SJSA1 (cell line): ENCODE results near the gene ITPRID2. TPM values are rescaled to one million over a fixed set of nuclear protein-coding genes. Genes with fewer than 3 reads are reported as not detected.
A peak's percentile ranks its signal among the peaks of the same experiment; 100 is the strongest.

Experiments
- DNase-seq, 2 experiments: peaks; one replicate each; pipeline ENCODE4 v3.0.0-alpha.2; 2015 to 2020; ENCODE audit warnings: low spot score in 2 of 2, low read depth in 1 of 2
- H3K27ac ChIP-seq: fragments of 250-450 bp; sonication (Bioruptor Pico); 2 replicates; pipeline ENCODE4 v1.5.1; 2020; ENCODE audit warnings: mild to moderate bottlenecking, moderate library complexity
- H3K27me3 ChIP-seq: fragments of 250-450 bp; sonication (Bioruptor Pico); replicated peaks from 2 replicates; pipeline ENCODE4 v1.5.1; 2020; ENCODE audit warnings: mild to moderate bottlenecking, moderate library complexity
- H3K36me3 ChIP-seq: fragments of 250-450 bp; sonication (Bioruptor Pico); 2 replicates; pipeline ENCODE4 v1.5.1; 2020; ENCODE audit warnings: mild to moderate bottlenecking
- H3K4me1 ChIP-seq: fragments of 250-450 bp; sonication (Bioruptor Pico); replicated peaks from 2 replicates; pipeline ENCODE4 v1.6.1; 2021; ENCODE audit warnings: mild to moderate bottlenecking
- H3K4me3 ChIP-seq: fragments of 250-450 bp; sonication (Bioruptor Pico); 2 replicates; pipeline ENCODE4 v1.5.1; 2020; ENCODE audit warnings: mild to moderate bottlenecking
- H3K9me3 ChIP-seq: fragments of 250-450 bp; sonication (Bioruptor Pico); replicated peaks from 2 replicates; pipeline ENCODE4 v1.5.1; 2020; ENCODE audit warnings: mild to moderate bottlenecking
- total RNA-seq: library from RNA; depleted of rRNA; stranded (reverse); fragments of >200 nt; shearing (Covaris generic); gene quantifications from 2 replicates; pipeline ENCODE4 v1.2.3, GENCODE V29; 2014; rRNA removed

Gene ITPRID2
- total RNA-seq, 1 experiment from 2014 or later = 89.4 TPM

GRCh38 chr2:181973171-181973783 is 81.7 kb downstream of the ITPRID2 start:
- Histone ChIP-seq H3K27ac (no peak overlapping the region), H3K4me1 (peaks cover under 1% of the 10 kb centered on the region; the same call in 1 of the 2 replicates), H3K36me3 (no peaks in the 10 kb centered on the region), H3K9me3 (no peaks in the 10 kb centered on the region), H3K4me3 (no peak overlapping the region), H3K27me3 (no peaks in the 10 kb centered on the region)
- DNase-seq = no peak

GRCh38 chr2:181977661-181978350 is 86.3 kb downstream of the ITPRID2 start:
- Histone ChIP-seq H3K27me3 (no peaks in the 10 kb centered on the region), H3K4me1 (peaks cover 3% of the 10 kb centered on the region; the same call in 1 of the 2 replicates), H3K4me3 (no peak overlapping the region), H3K27ac (no peak overlapping the region), H3K36me3 (no peaks in the 10 kb centered on the region), H3K9me3 (no peaks in the 10 kb centered on the region)
- DNase-seq = peak in 1 of 2 experiments; percentile 52

GRCh38 chr2:181978351-181979150 is 87.0 kb downstream of the ITPRID2 start:
- no peak for DNase-seq

More at GRCh38 chr2:181978351-181979150, 87.0 kb downstream of the ITPRID2 start:
- H3K4me1 ChIP-seq = peaks cover 3% of the 10 kb centered on the region; the same call in 1 of the 2 replicates
- no peaks in the 10 kb centered on the region for H3K36me3 ChIP-seq
- no peaks in the 10 kb centered on the region for H3K9me3 ChIP-seq
- no peak overlapping the region for H3K4me3 ChIP-seq
- no peaks in the 10 kb centered on the region for H3K27me3 ChIP-seq
- H3K27ac ChIP-seq = no peak overlapping the region

Other genes starting within 250 kb of the ITPRID2 start
- 0.11 TPM in 1 of 2 replicates, not detected in the other for gene CERKL, start 234.6 kb upstream of the ITPRID2 start, total RNA-seq
- gene NEUROD1, start 211.2 kb upstream of the ITPRID2 start, total RNA-seq = not detected in 2 replicates
- gene PPP1R1C, start 94.1 kb downstream of the ITPRID2 start, total RNA-seq = 0.32 TPM in 1 of 2 replicates, not detected in the other